Activated CD4-positive, CD25-positive, alpha-beta regulatory T cell treated with anti-CD3 and anti-CD28 coated beads, Interleukin-2, amount 50 U/mL, for 16 hours (primary cell): Measurements from ENCODE around the gene PDE2A.
A peak's percentile ranks its signal among the peaks of the same experiment; 100 is the strongest.

Experiments
- DNase-seq: peaks from one replicate; pipeline ENCODE4 v3.0.0-alpha.2; 2020; ENCODE audit warnings: low read depth, low spot score

Gene PDE2A

GRCh38 chr11:72684236-72684912 lies 10.2 kb upstream of the PDE2A start:
- no peak for DNase-seq

GRCh38 chr11:72683782-72684200 lies 9.6 kb upstream of the PDE2A start:
- peak; percentile 42 for DNase-seq

GRCh38 chr11:72682858-72683243 lies 8.6 kb upstream of the PDE2A start:
- DNase-seq: no peak

- DNase-seq: no peak
Measured at GRCh38 chr11:72682238-72682857, 8.1 kb upstream of the PDE2A start.

GRCh38 chr11:72681226-72682153 lies 7.3 kb upstream of the PDE2A start:
- no peak for DNase-seq

GRCh38 chr11:72680624-72681158 lies 6.5 kb upstream of the PDE2A start:
- DNase-seq: no peak

GRCh38 chr11:72679869-72680268 lies 5.6 kb upstream of the PDE2A start:
- no peak for DNase-seq

- no peak for DNase-seq
Measured at GRCh38 chr11:72678524-72678923, 4.3 kb upstream of the PDE2A start.

- peak; percentile 40 for DNase-seq
Measured at GRCh38 chr11:72676861-72677341, 2.7 kb upstream of the PDE2A start.

GRCh38 chr11:72675221-72675620 lies 999 bp upstream of the PDE2A start:
- DNase-seq: no peak

GRCh38 chr11:72673284-72673942 lies 809 bp downstream of the PDE2A start:
- DNase-seq: no peak

GRCh38 chr11:72672597-72673238 lies 1.5 kb downstream of the PDE2A start:
- no peak for DNase-seq

- no peak for DNase-seq
Measured at GRCh38 chr11:72671152-72672099, 2.8 kb downstream of the PDE2A start.

- DNase-seq: no peak
Measured at GRCh38 chr11:72670041-72670440, 4.2 kb downstream of the PDE2A start.

- DNase-seq: no peak
Measured at GRCh38 chr11:72669527-72669926, 4.7 kb downstream of the PDE2A start.

- no peak for DNase-seq
Measured at GRCh38 chr11:72668629-72669347, 5.4 kb downstream of the PDE2A start.

GRCh38 chr11:72665911-72666472 lies 8.2 kb downstream of the PDE2A start:
- DNase-seq: no peak

GRCh38 chr11:72662036-72662435 lies 12.2 kb downstream of the PDE2A start:
- no peak for DNase-seq

- no peak for DNase-seq
Measured at GRCh38 chr11:72661486-72661885, 12.7 kb downstream of the PDE2A start.
